Activated CD4-positive, alpha-beta T cell treated with anti-CD3 and anti-CD28 coated beads, Interleukin-2, amount 50 U/mL, for 24 hours (primary cell): ENCODE measurements around the gene HLA-DOB.
"Not testable (repeated sequence)": the region's sequence is repeated elsewhere in the genome, so short reads cannot be mapped to it uniquely, and the experiment has no call there.

Experiments
- DNase-seq, 2 donors: peaks; one replicate each; pipeline ENCODE4 v3.0.0-alpha.2; 2020; ENCODE audit warnings: low read depth in 1 of 2, low spot score in 1 of 2

HLA-DOB gene

DNA sequence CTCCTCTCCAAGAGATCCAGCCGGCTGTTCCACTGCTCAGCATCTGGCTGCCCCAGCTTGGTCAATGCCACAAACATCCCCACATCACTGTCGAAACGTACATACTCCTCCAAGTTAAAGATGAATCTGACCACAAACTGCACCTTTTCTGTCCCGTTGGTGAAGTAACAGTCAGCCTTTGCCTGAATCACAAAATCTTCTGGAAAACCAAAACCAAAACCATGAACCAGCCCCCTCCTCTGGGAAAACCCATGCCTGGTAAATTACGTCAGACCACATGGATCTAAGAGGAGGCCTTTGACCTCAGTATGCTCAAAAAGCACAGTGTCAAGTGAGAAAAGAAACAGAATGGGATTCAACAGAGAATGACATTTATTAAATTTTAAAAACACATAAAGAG lies 1.7 kb downstream of the HLA-DOB start:
- no peak for DNase-seq

DNA sequence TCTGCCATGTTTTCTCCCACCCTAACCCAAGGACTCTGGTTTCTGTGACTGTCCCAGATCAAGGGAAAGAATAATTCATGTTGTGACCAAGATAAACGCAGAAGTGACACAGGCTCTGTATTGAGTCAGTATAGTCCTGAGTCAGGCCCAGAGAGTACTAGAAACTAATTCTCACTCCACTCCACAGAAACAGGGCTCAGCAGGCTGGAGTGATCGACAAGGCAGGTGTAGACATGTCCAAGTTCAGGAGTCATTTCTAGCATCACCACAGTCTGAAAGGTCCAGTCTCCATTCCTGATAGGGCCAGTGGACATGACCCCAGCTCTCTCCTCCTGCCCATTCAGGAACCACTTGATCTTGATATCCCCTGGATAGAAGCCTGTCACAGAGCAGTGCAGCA lies 2.7 kb downstream of the HLA-DOB start:
- DNase-seq: no peak

GRCh38 chr6:32809171-32809570 lies 7.6 kb downstream of the HLA-DOB start:
- DNase-seq: no peak

DNA sequence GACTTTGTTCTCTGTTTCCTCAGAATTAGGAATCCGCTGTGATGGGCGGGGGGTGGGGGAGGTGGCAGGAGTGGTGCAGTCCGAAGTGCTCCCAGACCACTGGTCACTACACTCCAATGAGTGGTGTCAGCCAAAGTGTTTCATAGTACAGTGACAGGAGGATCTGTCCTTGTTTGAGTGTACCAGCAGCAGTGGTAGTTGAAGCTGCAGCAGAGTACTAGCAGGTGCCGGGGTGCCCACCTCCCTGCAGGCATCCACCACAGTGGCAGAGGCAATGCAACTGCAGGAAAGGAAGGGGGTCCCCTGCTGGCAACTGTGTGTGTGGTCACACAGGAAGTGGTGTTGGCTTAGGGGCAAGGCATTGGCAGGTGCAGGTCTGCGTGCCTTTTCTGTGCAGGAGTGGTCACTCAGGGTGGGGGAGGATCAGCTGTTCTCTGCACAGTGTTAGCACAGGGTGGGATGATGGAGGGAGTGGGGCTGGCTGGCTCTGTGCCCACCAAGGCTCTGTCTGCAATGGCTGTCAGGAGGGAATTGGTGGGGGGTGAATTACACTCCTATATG lies 9.7 kb downstream of the HLA-DOB start:
- no peak for DNase-seq

GRCh38 chr6:32805404-32805803 lies 11.4 kb downstream of the HLA-DOB start:
- DNase-seq: not testable (repeated sequence)

- DNase-seq: no peak
Measured at GRCh38 chr6:32803416-32803815, 13.4 kb downstream of the HLA-DOB start.

DNA sequence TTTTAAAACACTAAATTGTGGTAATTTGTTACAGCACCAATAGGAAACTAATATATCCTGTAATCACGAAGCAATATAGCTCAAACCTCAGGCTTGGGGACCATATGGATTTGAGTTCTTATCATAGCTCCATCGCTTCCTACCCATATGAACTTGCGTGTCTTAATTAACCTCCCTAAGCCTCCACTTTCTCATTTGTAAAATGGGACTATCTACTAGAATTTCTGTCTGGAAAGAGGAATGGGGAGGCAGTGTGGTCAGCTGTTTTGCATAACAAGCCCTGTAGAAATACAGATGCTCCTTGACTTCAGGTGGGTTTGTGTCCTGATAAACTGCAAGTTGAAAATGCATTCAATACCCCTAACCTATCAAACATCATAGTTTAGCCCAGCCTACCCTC lies 17.1 kb downstream of the HLA-DOB start:
- DNase-seq: no peak

- DNase-seq: no peak
Measured at GRCh38 chr6:32799168-32799567, 17.6 kb downstream of the HLA-DOB start.

DNA sequence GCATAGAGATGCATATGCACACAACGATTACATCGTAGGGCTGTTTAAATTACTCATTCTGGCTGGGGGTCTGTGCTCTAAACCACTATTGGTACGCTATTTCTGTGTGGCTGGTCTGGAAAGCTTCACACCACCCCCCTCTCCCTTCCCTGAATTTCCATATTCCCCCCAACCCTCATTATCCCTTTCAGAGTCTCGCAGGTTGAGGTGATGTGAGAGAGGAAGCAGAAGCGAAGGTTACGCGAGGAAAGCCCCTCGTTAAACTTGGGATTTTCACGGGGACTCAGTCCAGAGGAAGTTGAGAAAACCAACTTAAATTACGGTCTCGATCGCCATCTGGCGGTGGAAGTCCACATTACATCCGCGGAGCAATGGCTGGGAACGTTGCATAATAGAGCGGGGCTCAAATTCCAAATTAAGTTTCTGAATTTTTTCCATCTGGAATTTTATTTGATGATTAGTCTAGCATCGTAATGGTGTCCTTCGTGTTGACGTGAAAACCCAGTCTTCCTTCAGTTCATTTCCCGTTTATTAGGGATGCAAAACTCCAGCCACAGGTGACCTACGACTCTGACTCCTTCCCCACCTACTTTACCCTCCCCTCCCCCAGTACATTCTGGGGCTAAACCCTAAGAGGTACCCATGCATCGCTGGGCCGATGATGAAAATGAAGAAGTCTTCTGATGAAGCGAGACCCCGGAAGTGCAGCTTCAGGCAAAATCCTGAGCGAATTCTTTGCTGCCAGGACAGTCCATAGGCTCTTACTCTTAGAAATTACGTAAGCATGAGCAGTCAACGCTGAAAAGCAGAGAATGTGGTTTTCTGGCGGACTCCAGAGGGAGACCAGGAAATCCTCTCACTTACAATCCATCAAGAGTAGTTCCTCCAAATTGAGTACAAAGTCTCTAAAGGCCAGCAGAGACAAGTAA lies 19.7 kb downstream of the HLA-DOB start:
- DNase-seq: peak; percentile 67 to 73

DNA sequence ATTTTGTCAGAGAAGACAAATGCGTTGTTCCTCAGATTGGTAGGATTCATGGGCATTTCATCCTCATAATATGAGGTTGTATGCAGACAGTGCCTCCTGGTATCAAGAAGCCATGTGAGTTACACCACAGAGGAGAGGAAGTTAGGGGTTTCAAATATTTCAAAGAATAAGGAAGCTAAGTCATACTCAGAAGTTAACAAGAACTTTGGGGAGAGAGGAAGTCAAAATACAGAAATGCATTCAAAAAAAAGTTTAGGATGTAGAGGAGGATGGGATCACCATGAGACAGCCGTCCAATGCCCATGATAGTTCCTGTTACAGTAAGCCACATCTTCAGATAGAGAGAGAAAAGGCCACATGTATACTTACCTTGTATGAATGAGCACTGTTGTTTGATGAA lies 22.3 kb downstream of the HLA-DOB start:
- DNase-seq: no peak

DNA sequence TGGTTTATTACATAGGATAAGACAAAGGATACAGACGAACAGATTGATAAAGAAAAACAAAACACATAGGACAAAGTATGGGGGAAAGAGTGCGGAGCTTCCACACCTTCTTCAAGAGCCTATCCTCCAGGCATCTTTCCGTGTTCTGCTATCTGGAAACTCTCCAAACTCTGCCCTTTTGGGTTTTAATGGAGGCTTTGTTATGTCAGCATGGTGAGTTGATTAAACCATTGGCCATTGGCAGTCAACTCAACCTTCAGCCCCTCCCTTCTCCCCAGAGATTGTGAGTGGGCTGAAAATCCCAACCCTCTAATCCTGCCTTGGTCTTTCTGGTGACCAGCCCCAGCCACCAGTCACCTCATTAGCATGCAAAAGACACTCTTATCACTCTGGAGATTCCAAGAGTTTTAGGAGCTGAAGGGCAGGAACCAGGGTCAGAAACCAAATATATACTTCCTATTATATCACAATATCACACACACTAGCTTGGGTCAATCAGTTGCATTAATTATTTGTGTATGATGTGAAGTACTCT lies 23.8 kb downstream of the HLA-DOB start:
- no peak for DNase-seq

- no peak for DNase-seq
Measured at GRCh38 chr6:32790306-32790705, 26.5 kb downstream of the HLA-DOB start.

- peak in 1 of 2 donors; percentile 25 for DNase-seq
Measured at GRCh38 chr6:32785781-32786533, 30.8 kb downstream of the HLA-DOB start.

DNA sequence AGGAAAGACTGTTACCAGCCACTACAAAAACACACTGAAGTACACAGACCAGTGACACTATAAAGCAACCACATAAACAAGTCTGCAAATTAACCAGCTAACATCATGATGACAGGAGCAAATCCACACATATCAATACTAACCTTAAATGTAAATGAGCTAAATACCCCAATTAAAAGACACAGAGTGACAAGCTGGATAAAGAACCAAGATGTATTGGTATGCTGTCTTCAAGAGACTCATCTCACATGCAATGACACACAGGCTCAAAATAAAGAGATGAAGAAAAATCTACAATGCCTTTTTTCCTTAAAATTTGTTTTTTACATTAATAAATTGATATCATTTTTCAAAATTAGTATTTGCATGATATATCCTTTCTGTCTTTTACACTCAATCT lies 33.9 kb downstream of the HLA-DOB start:
- not testable (repeated sequence) for DNase-seq

- DNase-seq: no peak
Measured at GRCh38 chr6:32779036-32779435, 37.8 kb downstream of the HLA-DOB start.

DNA sequence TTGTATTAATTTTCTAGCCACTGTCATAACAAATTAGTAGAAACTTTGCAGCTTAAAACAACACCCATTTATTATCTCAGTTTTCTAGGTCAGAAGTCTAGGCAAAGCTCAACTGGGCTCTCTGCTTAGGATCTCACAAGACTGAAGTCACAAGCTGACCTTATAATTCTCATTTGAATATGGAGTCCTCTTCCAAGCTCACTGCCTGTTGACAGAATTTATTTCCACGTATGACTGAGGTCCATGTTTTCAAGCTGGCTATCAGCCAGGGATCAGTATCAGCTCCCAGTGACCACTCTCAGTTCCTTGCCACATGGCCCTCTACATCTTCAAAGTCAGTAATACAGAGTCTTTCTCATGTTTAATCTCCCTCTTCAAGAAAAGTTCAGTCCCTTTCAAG lies 41.7 kb downstream of the HLA-DOB start:
- DNase-seq: no peak

DNA sequence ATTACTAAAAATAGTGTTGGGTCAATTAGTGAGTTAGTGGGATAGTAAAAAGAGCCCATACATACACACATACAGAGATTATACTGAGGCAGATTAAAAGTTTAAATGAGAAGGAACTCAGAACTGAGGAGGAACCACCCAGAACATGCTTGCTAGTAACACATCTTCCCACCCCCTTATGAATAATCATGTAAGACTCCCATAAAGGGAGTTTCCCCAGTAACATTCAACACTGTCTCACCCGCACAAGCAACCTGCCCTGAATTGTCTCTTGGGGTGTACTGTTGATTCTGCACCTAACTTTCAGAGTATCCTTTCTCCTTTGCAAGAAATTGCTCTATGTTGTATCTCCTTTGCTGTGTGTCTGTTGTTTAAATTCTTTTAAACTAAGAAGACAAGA lies 42.4 kb downstream of the HLA-DOB start:
- DNase-seq: no peak

GRCh38 chr6:32772656-32773055 lies 44.1 kb downstream of the HLA-DOB start:
- DNase-seq: no peak

DNA sequence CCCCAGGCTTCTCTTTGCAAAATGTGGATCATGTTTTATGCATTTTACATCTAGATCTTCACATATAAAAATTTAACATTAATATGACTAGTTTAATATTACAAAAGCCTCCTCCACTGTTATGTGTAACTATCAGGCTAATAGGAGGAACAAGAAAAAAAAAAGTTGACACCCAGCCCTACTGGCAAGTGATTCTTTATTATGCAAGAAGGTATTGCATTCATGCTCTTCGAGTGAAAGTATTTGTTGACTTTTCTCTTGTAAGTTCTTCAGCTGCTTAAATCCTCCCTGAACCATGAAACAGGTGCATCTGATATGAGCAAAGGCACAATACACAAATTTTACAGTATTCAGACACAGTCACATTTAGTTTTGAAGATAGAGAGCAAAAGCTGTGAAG lies 52.8 kb downstream of the HLA-DOB start:
- DNase-seq: no peak

DNA sequence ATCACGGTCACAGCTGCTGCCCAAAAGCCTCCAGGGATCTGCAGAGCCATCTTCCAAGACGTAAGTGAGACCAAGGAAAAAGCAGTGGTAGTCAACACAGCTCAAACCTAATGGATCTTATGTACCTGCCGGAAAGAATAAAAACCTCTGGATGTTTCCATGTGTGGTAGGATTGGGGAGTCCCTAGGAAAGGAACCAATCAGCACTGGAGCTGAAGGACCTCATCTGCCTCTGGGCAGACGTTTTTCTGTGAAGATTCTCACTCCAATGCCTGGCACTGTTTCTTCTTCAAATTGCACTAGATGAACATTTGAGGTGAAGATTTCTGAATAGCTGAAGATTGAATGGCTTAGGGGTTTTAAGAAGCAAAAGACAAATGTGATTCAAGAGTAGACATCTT lies 53.4 kb downstream of the HLA-DOB start, which contains the start of gene HLA-DQB2:
Gene HLA-DQB2, minus strand, starts transcription at position 112 of the 400 bp plus-strand sequence. Its CDS starts 62 bp downstream, at position 50.
- DNase-seq: no peak
